ENCODE results near the gene BTNL3. TPM values are rescaled to one million over a fixed set of nuclear protein-coding genes. Genes with fewer than 3 reads are reported as not detected.
"Not testable (repeated sequence)": the region's sequence is repeated elsewhere in the genome, so short reads cannot be mapped to it uniquely, and the experiment has no call there.

BTNL3 gene
- total and polyA plus RNA-seq, 9 donors = 0.12 to 0.36 TPM; not detected in 7

DNA sequence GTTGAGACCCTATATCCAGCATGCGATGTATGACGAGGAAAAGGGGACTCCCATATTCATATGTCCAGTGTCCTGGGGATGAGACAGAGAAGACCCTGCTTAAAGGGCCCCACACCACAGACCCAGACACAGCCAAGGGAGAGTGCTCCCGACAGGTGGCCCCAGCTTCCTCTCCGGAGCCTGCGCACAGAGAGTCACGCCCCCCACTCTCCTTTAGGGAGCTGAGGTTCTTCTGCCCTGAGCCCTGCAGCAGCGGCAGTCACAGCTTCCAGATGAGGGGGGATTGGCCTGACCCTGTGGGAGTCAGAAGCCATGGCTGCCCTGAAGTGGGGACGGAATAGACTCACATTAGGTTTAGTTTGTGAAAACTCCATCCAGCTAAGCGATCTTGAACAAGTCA, 17.1 kb downstream of the BTNL3 start:
- no peak overlapping the region for H3K4me3 ChIP-seq
- WGBS, 3 donors = 67 to 86% (median 74%) methylated on average over 9 of the region's 9 CpGs
- H3K27ac ChIP-seq = no peak overlapping the region
- H3K4me1 ChIP-seq (ENCODE audit: insufficient read depth) = no peaks in the 10 kb centered on the region
- no peaks in the 10 kb centered on the region for H3K36me3 ChIP-seq
- no peak for TF ChIP-seq EP300 (IDR thresholded peaks at IDR 0.05)
- TF ChIP-seq, protein P1, sequence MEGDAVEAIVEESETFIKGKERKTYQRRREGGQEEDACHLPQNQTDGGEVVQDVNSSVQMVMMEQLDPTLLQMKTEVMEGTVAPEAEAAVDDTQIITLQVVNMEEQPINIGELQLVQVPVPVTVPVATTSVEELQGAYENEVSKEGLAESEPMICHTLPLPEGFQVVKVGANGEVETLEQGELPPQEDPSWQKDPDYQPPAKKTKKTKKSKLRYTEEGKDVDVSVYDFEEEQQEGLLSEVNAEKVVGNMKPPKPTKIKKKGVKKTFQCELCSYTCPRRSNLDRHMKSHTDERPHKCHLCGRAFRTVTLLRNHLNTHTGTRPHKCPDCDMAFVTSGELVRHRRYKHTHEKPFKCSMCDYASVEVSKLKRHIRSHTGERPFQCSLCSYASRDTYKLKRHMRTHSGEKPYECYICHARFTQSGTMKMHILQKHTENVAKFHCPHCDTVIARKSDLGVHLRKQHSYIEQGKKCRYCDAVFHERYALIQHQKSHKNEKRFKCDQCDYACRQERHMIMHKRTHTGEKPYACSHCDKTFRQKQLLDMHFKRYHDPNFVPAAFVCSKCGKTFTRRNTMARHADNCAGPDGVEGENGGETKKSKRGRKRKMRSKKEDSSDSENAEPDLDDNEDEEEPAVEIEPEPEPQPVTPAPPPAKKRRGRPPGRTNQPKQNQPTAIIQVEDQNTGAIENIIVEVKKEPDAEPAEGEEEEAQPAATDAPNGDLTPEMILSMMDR (IDR thresholded peaks at IDR 0.05) = no peak
- TF ChIP-seq POLR2A (IDR thresholded peaks at IDR 0.05) = no peak
- no peak for DNase-seq
- H3K27me3 ChIP-seq = no peaks in the 10 kb centered on the region
- H3K9me3 ChIP-seq = no peaks in the 10 kb centered on the region
- intact Hi-C loops (cut with DNase I) = loop anchor here in 1 of 4 donors (2.0 kb wide), 1 partner anchor 59 kb away; no protein-coding TSS in a partner anchor

DNA sequence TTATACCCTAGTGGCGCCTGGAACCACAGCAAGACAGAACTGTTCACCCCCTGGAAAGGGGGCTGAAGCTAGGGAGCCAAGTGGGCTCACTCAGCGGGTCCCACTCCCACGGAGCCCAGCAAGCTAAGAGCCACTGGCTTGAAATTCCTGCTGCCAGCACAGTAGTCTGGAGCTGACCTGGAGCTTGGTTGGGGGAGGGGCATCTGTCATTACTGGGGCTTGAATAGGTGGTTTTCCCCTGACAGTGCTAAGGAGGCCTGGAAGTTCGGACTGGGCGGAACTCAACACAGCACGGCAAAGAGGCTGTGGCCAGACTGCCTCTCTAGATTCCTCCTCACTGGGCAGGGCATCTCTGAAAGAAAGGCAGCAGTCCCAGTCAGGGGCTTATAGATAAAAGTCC, 19.5 kb downstream of the BTNL3 start:
- Histone ChIP-seq H3K27ac (no peak overlapping the region), H3K27me3 (no peaks in the 10 kb centered on the region), H3K36me3 (no peaks in the 10 kb centered on the region), H3K9me3 (no peaks in the 10 kb centered on the region), H3K4me1 (ENCODE audit: insufficient read depth) (no peaks in the 10 kb centered on the region), H3K4me3 (no peak overlapping the region)
- no peak for DNase-seq
- 60 to 65% (median 61%) methylated on average over 6 of the region's 6 CpGs for WGBS, 3 donors
- intact Hi-C loops (cut with DNase I) = no loop called here
- TF ChIP-seq, protein P1 (IDR thresholded peaks at IDR 0.05) = no peak
- TF ChIP-seq EP300 (IDR thresholded peaks at IDR 0.05) = no peak
- no peak for TF ChIP-seq POLR2A (IDR thresholded peaks at IDR 0.05)

DNA sequence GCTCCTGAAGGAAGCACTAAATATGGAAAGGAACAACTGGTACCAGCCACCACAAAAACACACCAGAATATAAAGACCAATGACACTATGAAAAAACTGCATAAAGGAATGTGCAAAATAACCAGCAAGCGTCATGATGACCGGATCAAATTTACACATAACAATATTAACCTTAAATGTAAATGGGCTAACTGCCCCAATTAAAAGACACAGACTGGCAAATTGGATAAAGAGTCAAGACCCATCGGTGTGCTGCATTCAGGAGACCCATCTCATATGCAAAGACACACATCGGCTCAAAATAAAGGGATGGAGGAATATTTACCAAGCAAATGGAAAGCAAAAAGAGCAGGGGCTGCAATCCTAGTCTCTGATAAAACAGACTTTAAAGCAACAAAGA, 21.4 kb downstream of the BTNL3 start:
- H3K36me3 ChIP-seq; DNase-seq; H3K9me3 ChIP-seq; H3K27ac ChIP-seq; H3K4me3 ChIP-seq; H3K27me3 ChIP-seq; intact Hi-C loops (cut with DNase I); H3K4me1 ChIP-seq (ENCODE audit: insufficient read depth): not testable (repeated sequence)
- 88 to 92% (median 91%) methylated on average over 4 of the region's 4 CpGs for WGBS, 3 donors

DNA sequence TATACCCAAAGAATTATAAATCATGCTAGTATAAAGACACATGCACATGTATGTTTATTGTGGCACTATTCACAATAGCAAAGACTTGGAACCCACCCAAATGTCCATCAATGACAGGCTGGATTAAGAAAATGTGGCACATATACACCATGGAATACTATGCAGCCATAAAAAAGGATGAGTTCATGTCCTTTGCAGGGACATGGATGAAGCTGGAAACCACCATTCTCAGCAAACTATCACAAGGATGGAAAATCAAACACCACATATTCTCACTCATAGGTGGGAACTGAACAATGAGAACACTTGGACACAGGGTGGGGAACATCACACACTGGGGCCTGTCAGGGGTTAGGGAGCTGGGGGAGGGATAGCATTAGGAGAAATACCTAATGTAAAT, 26.0 kb downstream of the BTNL3 start:
- H3K27me3 ChIP-seq; intact Hi-C loops (cut with DNase I); H3K36me3 ChIP-seq; DNase-seq; H3K9me3 ChIP-seq; H3K4me3 ChIP-seq; H3K27ac ChIP-seq; H3K4me1 ChIP-seq (ENCODE audit: insufficient read depth): not testable (repeated sequence)

DNA sequence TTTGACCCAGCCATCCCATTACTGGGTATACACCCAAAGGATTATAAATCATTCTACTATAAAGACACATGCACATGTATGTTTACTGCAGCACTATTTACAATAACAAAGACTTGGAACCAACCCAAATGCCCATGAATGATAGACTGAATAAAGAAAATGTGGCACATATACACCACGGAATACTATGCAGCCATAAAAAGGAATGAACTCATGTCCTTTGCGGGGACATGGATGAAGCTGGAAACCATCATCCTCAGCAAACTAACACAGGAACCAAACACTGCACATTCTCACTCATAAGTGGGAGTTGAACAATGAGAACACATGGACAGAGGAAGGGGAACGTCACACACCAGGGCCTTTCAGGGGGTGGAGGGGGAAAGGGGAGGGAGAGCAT, 28.8 kb downstream of the BTNL3 start:
- H3K27ac ChIP-seq; H3K4me3 ChIP-seq; DNase-seq; H3K36me3 ChIP-seq; intact Hi-C loops (cut with DNase I); H3K27me3 ChIP-seq; H3K4me1 ChIP-seq (ENCODE audit: insufficient read depth); H3K9me3 ChIP-seq: not testable (repeated sequence)
- 87 to 92% (median 88%) methylated on average over 3 of the region's 3 CpGs for WGBS, 3 donors

DNA sequence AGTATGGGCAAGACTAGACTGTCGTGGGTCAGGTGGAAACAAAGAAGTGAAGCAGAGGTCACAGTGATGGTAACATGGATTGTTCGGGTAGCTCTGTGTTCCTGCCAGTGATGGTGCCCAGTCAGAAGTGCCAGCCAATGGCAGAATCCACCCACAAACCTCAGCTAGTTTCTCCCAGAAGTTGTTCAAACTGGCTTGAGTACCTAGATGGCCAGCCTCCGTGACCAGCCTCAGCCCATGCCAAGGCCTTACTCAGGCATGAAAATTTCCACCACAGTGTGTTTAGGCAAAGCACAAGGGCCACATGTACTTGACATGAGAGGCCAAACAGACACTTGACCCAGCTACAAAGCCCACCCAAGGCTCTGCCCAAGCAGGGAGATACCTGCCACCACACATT, 32.0 kb downstream of the BTNL3 start:
- no peak for DNase-seq
- Histone ChIP-seq H3K36me3 (no peaks in the 10 kb centered on the region), H3K27me3 (no peaks in the 10 kb centered on the region), H3K4me3 (no peak overlapping the region), H3K9me3 (no peaks in the 10 kb centered on the region), H3K27ac (no peak overlapping the region), H3K4me1 (ENCODE audit: insufficient read depth) (no peaks in the 10 kb centered on the region)
- intact Hi-C loops (cut with DNase I) = no loop called here
- WGBS, 3 donors = 78 to 90% (median 80%) methylated on average over 3 of the region's 3 CpGs
- TF ChIP-seq, protein P1 (IDR thresholded peaks at IDR 0.05) = no peak
- TF ChIP-seq POLR2A (IDR thresholded peaks at IDR 0.05) (no peak), EP300 (IDR thresholded peaks at IDR 0.05) (no peak)
